Stimulated activated CD8-positive, alpha-beta memory T cell treated with anti-CD3 and anti-CD28 coated beads, Interleukin-15, amount 100 ng/mL, for 24 hours (primary cell): Measurements from ENCODE around the gene ATF7.
"Not testable (repeated sequence)": the region's sequence is repeated elsewhere in the genome, so short reads cannot be mapped to it uniquely, and the experiment has no call there.

Experiments used
- DNase-seq: peaks from one replicate; pipeline ENCODE4 v3.0.0-alpha.2; 2020; ENCODE audit warnings: low read depth

ATF7 gene

GRCh38 chr12:53594897-53595615 lies 31.1 kb downstream of the ATF7 start:
- DNase-seq: no peak

DNA sequence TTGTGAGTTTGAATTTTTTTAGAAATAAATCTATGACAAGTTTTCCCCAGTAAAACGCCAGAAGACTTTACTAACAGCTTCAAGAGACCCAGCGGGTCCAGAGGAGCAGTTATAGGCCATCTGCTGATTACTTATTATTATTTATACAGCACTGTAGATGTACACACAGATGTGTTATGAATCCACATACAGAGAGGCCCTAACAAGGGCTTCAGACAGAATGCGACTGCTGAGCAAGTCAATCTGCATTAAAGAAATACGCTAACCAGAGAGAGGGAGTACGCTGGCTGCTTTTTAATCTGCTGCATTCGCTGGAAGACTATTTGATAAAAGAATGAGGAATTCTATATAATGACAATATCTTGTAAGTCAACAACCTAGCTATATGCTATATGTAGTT lies 32.5 kb downstream of the ATF7 start:
- no peak for DNase-seq

GRCh38 chr12:53593031-53593430 lies 33.2 kb downstream of the ATF7 start:
- DNase-seq: no peak

GRCh38 chr12:53592426-53592825 lies 33.8 kb downstream of the ATF7 start:
- DNase-seq: no peak

DNA sequence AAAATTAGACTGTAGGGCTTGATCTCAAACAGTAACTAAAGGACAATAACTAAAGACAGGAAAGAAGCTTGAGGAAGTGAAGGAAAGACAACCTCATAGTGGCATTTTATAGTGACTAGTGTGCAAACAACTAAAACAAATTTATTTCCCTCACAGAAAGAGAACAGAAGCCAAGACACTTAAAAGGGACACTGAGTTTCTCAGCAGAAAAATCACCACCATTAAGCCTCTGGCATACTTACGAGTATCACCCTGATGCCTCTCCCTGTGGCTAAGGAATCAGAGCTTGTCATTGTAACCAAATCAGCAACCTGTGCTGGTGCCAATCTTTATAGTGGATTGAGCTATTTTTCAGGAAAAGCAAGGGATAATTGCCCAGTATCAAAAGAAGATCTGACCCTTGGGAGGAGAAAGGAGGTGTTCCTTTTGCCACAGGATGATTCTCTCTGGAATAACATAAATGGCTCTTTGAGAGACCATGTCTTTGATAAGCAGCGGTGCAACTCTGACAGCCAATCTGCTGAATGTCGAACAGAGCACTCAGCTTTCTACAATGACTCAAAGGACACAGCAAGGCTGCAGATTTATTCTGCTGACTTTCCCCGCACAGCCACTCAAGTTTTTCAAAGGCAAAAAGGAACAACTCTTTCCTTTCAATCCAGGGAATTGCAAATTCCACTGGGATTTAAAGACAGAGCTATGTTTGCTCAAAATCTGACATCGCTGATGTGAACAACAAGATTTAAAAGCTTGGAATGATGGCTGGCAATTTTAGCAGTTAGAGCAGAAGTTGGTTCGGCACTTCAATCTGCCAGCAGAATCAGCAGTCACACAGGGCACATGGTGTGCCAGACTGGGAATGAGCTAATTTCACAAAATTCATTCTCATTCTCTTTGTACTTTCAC lies 34.6 kb downstream of the ATF7 start:
- DNase-seq: no peak

DNA sequence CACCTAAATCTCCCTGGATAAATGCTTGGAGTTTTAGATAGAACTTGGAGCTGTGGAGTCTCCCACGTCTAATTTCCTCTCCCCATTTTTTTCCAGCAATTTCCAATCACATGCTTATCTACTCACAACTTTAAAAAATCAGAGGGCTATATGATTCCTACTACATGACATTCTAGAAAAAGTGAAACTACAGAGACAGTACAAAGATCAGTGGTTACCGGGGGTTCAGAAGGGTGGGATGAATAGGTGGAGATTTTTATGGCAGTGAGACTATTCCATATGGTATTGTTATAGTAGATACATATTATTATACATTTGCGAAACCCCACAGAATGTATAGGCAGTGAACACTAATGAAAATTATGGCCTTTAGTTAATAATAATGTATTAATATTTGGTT lies 35.5 kb downstream of the ATF7 start:
- DNase-seq: no peak

GRCh38 chr12:53589915-53590314 lies 36.3 kb downstream of the ATF7 start:
- DNase-seq: no peak

GRCh38 chr12:53589423-53589822 lies 36.8 kb downstream of the ATF7 start:
- DNase-seq: no peak

DNA sequence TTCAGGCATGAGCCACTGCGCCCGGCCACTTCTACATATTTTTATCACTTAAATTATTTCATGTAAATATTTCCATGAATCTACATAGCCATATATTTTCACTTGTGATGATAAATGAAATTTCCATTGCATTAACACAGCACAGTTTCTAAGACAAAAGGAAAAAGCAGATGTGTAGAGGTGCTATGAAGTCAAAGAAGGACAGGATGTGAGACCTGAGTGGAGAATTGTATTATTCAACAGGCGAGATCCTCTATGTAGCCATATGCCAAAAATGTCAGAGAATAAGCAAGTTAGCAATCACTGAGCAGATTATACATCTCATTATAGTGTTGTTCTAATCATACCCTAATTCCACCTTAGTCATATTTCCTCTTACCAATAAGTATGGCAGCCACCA lies 38.1 kb downstream of the ATF7 start:
- no peak for DNase-seq

- DNase-seq: no peak
Measured at GRCh38 chr12:53586745-53587144, 39.4 kb downstream of the ATF7 start.

GRCh38 chr12:53585448-53586125 lies 40.6 kb downstream of the ATF7 start:
- DNase-seq: no peak

GRCh38 chr12:53579545-53579955 lies 46.6 kb downstream of the ATF7 start:
- DNase-seq: no peak

GRCh38 chr12:53578783-53579182 lies 47.4 kb downstream of the ATF7 start:
- no peak for DNase-seq

DNA sequence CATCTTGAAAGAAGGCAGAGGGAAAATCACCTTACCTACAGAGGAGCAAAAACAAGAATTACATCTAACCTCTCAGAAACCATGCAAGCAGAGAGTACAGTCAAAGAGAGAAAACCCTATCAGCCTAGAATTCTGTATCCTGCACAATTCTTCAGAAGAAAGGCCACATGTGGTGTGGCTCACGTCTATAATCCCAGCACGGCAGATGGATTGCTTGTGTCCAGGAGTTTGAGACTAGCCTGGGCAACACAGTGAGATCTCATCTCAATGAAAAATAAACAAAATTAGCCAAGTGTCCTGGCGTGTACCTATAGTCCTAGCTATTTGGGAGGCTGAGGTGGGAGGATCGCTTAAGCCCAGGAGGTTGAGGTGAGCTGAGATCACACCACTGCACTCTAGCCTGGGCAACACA lies 48.2 kb downstream of the ATF7 start:
- no peak for DNase-seq

- no peak for DNase-seq
Measured at GRCh38 chr12:53575502-53576249, 50.5 kb downstream of the ATF7 start.

- DNase-seq: no peak
Measured at GRCh38 chr12:53572134-53572758, 53.9 kb downstream of the ATF7 start.

- DNase-seq: no peak
Measured at GRCh38 chr12:53571295-53571694, 54.9 kb downstream of the ATF7 start.

DNA sequence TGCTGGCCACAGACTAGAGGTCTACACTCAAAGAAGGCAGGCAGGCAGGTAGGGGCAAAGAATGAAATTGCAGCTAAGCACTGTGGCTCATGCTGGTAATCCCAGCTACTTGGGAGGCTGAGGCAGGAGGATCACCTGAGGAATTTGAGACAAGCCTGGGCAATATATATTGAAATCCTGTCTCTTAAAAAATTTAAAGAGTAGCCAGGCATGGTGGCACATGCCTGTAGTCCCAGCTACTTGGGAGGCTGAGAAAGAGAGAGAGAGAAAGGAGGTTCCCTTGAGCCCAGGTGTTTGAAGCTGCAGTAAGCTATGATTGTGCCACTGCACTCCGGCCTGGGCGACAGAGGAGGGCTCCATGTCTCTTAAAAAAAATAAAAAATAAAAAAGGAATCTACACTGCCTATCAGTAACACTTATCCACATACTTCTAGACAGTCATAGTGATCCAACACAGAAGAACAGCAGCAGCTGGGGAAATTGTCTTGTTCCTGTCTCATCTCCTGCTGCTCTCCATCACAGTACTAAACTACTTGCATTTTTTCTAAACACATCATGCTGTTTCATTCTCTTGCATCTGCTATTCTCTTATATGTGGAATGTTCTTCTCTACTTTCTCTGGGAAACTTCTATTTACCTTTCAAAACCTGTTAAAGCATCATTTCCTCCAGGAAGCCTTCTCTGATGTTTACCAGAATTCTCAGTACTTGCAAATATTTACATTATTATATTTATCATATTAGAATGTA lies 57.2 kb downstream of the ATF7 start:
- DNase-seq: no peak

DNA sequence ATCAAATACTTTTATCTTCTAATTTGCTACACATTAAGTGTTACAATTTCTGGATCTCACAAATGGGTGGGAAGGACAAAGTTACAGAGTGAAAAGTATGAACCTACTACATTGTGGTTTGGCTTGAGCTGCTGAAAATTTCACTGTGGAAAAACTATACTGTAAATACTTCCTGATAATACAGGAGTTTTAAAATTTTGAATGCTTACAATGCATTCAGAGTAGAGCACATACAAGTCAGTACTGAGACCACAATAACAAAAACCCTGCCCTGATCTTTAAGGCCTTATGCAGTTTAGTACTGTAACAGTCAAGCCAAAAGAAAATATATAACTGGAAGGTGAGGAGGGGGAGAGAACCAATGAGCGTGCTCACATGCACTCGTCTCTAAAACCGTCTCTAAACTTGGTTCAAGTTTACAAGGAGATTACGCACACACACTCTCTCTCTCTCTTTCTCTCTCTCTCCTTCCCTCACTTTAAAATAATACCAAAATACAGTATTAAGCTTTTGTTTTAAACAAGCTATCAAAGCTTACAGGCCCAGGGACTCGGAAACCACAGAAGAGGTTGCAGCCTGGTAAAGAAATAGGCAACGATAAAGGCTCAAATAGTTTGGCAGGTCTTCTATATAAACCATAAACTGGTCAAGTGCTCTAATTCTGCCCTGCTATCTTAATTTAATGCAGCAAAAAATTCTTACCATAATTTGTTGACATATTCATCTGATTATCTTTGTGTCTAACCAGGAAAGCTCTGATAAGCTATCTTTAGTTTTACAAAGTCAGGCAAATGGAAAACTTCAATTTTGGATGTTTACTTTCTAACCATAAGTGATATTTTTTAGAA lies 58.0 kb downstream of the ATF7 start:
- DNase-seq: no peak

DNA sequence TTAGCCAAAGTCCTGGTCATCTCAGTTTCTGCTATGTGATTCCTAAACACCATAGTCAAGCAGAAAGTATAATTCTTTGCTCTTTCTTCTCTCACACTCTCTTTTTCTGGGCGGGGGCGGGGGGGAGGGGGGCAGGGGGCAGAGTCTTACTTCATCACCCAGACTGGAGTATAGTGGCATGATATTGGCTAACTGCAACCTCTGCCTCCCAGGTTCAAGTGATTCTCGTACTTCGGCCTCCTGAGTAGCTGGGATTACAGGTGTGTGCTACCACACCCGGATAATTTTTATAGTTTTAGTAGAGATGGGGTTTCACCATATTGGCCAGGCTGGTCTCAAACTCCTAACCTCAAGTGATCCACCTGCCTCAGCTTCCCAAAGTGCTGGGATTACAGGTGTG lies 60.8 kb downstream of the ATF7 start:
- not testable (repeated sequence) for DNase-seq
